ENCODE data around the gene KLF2.

DNA sequence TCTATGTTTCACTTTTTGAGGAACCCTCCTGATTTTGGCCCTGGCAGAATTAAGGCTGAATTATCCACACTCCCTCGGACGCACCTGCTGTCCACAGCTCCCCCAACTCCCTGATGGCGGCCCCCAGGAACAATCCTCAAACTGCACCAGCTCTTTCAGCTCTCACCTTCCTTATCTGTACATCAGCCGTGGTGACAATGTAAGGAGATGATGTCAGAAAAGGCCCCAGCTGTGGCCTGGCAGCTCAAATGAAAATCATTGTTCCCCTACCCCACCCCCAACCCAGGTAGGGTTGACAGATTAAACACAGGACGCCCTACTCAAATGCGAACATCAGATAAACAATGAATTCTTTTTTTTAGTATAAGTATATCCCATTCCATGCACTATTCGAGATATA, 35.0 kb upstream of the KLF2 start:
- no peak for TF ChIP-seq EZH2 (IDR thresholded peaks at IDR 0.05; ENCODE audit: low read length, unreplicated experiment)
- TF ChIP-seq, protein P1, sequence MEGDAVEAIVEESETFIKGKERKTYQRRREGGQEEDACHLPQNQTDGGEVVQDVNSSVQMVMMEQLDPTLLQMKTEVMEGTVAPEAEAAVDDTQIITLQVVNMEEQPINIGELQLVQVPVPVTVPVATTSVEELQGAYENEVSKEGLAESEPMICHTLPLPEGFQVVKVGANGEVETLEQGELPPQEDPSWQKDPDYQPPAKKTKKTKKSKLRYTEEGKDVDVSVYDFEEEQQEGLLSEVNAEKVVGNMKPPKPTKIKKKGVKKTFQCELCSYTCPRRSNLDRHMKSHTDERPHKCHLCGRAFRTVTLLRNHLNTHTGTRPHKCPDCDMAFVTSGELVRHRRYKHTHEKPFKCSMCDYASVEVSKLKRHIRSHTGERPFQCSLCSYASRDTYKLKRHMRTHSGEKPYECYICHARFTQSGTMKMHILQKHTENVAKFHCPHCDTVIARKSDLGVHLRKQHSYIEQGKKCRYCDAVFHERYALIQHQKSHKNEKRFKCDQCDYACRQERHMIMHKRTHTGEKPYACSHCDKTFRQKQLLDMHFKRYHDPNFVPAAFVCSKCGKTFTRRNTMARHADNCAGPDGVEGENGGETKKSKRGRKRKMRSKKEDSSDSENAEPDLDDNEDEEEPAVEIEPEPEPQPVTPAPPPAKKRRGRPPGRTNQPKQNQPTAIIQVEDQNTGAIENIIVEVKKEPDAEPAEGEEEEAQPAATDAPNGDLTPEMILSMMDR (conservative IDR thresholded peaks at IDR 0.05; ENCODE audit: low read depth, low read length), result no peak
- TF ChIP-seq EZH2phosphoT487 (IDR thresholded peaks at IDR 0.05; ENCODE audit: borderline replicate concordance, low read length), result no peak

Measured in PC-3 (cell line).